ENCODE measurements around the gene WDR33.
A peak's percentile ranks its signal among the peaks of the same experiment; 100 is the strongest.
"Not testable (repeated sequence)": the region's sequence is repeated elsewhere in the genome, so short reads cannot be mapped to it uniquely, and the experiment has no call there.

The WDR33 gene

DNA sequence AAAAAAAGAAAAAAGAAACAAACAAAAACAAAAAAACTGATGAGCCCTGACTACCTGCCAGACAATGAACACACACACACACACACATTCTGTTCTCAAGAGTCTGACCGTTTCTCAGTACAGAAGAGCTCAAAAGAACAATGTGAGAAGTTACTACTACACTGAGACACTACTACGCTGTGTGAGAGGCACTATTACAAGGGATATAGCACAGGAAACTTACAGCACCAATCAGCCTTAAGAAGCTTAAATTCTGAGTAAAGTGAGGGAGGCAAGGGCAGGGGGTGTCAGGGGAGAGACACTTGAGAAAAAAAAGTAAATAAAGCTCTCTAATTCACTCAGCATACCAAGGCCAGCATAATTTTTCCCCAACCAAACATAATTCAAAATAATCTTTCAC, 32.5 kb downstream of the WDR33 start:
- TF ChIP-seq, protein P1, sequence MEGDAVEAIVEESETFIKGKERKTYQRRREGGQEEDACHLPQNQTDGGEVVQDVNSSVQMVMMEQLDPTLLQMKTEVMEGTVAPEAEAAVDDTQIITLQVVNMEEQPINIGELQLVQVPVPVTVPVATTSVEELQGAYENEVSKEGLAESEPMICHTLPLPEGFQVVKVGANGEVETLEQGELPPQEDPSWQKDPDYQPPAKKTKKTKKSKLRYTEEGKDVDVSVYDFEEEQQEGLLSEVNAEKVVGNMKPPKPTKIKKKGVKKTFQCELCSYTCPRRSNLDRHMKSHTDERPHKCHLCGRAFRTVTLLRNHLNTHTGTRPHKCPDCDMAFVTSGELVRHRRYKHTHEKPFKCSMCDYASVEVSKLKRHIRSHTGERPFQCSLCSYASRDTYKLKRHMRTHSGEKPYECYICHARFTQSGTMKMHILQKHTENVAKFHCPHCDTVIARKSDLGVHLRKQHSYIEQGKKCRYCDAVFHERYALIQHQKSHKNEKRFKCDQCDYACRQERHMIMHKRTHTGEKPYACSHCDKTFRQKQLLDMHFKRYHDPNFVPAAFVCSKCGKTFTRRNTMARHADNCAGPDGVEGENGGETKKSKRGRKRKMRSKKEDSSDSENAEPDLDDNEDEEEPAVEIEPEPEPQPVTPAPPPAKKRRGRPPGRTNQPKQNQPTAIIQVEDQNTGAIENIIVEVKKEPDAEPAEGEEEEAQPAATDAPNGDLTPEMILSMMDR (conservative IDR thresholded peaks at IDR 0.05; ENCODE audit: low read depth): no peak
- ChIA-PET CTCF (no interaction called here), POLR2A (ENCODE audit: low non-redundant PET) (no interaction called here)
- H3K27ac ChIP-seq: no peak overlapping the region
- DNase-seq (ENCODE audit: low spot score): no peak

DNA sequence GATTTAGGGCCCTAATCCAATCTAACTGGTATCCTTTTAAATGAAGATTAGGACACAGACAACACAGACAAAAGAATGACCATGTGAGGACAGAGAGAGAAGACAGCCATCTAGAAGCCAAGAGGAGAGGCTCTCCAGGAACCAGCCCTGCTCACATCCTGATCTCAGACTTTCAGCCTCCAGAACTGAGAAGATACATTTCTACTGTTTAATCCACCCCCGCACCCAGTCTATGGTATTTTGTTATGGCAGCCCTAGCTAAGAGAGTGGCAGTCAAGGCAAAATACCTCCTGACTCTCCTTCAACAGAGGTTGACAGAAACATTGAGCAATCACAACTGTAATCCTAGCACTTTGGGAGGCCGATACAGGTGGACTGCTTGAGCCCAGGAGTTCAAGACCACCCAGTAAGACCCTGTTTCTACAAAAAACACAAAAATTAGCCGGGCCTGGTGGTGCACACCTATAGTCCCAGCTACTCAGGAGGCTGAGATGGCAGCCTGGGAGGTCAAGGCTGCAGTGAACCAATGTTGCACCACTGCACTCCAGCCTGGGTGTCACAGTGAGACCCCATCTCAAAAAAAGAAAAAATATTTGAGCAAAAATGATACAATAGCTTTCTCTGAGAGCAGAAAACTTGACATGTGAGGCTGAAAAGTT, 34.7 kb downstream of the WDR33 start:
- DNase-seq (ENCODE audit: low spot score): no peak
- ChIA-PET CTCF (no interaction called here), POLR2A (ENCODE audit: low non-redundant PET) (no interaction called here)
- H3K27ac ChIP-seq: peak overlapping the region; percentile 20; the same call in 1 of the 2 replicates
- TF ChIP-seq, protein P1 (conservative IDR thresholded peaks at IDR 0.05; ENCODE audit: low read depth): no peak

DNA sequence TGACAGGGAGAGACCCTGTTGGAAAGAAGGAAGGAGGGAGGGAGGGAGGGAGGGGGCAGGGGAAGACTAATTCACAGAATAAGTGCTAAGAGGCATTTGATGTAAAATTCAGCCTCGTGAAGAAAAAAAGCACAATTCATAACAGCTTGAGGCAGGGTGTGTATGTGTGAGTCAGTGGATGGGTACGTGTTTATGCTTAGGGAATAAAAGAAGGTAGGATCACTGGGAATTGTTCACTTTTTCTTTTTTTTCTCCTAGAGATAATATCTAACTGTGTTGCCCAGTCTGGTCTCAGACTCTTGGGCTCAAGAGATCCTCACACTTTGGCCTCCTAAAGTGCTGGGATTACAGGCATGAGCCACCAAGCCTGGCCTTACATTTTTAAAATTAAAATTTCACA, 39.2 kb downstream of the WDR33 start:
- H3K27ac ChIP-seq: peak overlapping the region; percentile 78
- ChIA-PET CTCF (interaction anchor here (0.6 kb wide), 1 partner anchor 21 kb away, joined by 3 read pairs; no protein-coding TSS in a partner anchor), POLR2A (ENCODE audit: low non-redundant PET) (no interaction called here)
- DNase-seq (ENCODE audit: low spot score): peak; percentile 83
- TF ChIP-seq, protein P1 (conservative IDR thresholded peaks at IDR 0.05; ENCODE audit: low read depth): no peak

DNA sequence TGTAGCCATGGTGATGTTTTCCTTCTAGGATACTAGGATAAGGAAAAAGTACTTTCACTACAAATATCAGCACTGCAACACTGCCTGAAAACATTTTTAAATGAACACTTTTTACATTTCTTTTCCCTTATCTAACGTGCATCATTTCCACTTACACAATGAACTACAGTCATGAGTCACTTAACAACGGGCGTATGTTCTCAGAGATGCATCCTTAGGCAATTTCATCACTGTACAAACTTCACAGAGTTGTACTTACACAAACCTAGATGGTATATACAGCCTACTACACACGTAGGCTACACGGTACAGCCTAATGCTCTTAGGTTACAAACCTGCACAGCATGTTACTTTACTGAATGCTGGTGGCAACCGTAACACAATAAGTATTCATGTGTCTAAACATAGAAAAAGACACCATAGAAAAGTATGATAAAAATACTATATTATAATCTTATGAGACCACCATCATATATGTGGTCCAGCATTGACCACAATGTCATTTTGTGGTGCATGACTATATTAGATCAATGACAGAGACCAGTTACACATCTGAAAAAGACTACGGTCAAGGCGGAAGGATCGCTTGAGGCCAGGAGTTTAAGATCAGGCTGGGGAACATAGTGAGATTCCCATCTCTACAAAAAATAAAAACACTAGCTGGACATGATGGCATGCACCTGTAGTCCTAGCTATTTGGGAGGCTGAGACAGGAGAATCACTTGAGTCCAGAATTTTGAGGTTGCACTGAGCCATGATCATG, 39.8 kb downstream of the WDR33 start:
- H3K27ac ChIP-seq: peak overlapping the region; percentile 78
- TF ChIP-seq, protein P1 (conservative IDR thresholded peaks at IDR 0.05; ENCODE audit: low read depth): no peak
- CTCF ChIA-PET: interaction anchor here (0.6 kb wide), 1 partner anchor 21 kb away, joined by 3 read pairs; no protein-coding TSS in a partner anchor
- peak; percentile 68 for DNase-seq (ENCODE audit: low spot score)
- POLR2A ChIA-PET (ENCODE audit: low non-redundant PET): no interaction called here

DNA sequence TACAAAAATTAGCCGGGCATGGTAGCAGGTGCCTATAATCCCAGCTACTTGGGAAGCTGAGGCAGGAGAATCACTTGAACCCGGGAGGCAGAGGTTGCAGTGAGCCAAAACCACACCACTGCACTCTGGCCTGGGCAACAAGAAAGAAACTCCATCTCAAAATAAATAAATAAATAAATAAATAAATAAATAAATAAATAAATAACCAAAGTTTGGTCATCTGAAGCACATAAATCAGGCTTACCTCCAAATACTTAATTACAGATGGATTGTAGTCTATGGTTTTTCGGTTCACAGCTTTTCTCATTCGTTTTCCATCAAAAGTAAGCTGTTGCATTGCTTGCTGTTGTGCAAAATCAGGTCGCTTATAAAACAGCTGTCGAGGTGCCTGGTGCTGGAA, 40.4 kb downstream of the WDR33 start:
- H3K27ac ChIP-seq; POLR2A ChIA-PET (ENCODE audit: low non-redundant PET); CTCF ChIA-PET; DNase-seq (ENCODE audit: low spot score): not testable (repeated sequence)

DNA sequence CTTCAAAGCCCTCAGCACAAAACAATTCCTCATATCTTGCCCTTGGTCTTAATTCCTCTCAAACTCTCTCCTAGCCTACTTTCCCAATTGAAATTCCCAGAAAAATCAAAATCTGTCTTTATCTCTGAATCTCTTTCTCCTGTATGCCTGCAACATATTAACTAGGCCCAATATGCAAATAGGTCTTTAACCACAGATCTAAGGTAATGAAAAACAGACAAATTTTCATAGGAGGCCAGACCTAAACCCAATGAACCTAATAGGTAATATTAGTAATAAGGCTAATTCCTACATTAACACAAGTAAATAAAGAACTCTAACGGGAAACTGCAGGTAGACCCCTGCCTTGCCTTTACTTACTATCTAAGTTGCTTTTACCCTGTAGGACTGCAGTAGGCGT, 41.4 kb downstream of the WDR33 start:
- no peak for DNase-seq (ENCODE audit: low spot score)
- H3K27ac ChIP-seq: no peak overlapping the region
- ChIA-PET CTCF (no interaction called here), POLR2A (ENCODE audit: low non-redundant PET) (no interaction called here)
- TF ChIP-seq, protein P1 (conservative IDR thresholded peaks at IDR 0.05; ENCODE audit: low read depth): no peak

Measured in RWPE1 (cell line).